Tibial nerve (tissue), 4 donors: ENCODE data around the gene STARD9.

Experiments
- CTCF ChIP-seq, 5 experiments: fragments of 200-600 bp in 3 of 5; fragments of 450-650 bp in 2 of 5; sonication (generic) in 3 of 5; IDR thresholded peaks; one replicate each; pipeline ENCODE4 v1.5.1; 2016 to 2019; ENCODE audit warnings: antibody characterized with exemption in 5 of 5, mild to moderate bottlenecking in 3 of 5, moderate library complexity in 2 of 5
- EP300 ChIP-seq, 2 donors: sonication (generic); formaldehyde crosslinking; IDR thresholded peaks; one replicate each; pipeline ENCODE4 v1.6.1; 2017; ENCODE audit warnings: antibody characterized with exemption in 2 of 2, mild to moderate bottlenecking in 1 of 2
- POLR2A ChIP-seq, 2 donors: fragments of 450-650 bp; IDR thresholded peaks; one replicate each; pipeline ENCODE4 v1.6.1; 2017; ENCODE audit warnings: antibody characterized with exemption in 2 of 2, mild to moderate bottlenecking in 2 of 2, moderate library complexity in 2 of 2

GRCh38 chr15:42760759-42761158 lies 185.4 kb downstream of the STARD9 start:
- TF ChIP-seq CTCF (IDR thresholded peaks at IDR 0.05) (no peak), POLR2A (IDR thresholded peaks at IDR 0.05) (no peak), EP300 (IDR thresholded peaks at IDR 0.05) (no peak)
